ENCODE measurements around the gene NRG4. TPM values are rescaled to one million over a fixed set of nuclear protein-coding genes. Genes with fewer than 3 reads are reported as not detected.
"Not testable (repeated sequence)": the region's sequence is repeated elsewhere in the genome, so short reads cannot be mapped to it uniquely, and the experiment has no call there.

The NRG4 gene
- total RNA-seq = not detected

DNA sequence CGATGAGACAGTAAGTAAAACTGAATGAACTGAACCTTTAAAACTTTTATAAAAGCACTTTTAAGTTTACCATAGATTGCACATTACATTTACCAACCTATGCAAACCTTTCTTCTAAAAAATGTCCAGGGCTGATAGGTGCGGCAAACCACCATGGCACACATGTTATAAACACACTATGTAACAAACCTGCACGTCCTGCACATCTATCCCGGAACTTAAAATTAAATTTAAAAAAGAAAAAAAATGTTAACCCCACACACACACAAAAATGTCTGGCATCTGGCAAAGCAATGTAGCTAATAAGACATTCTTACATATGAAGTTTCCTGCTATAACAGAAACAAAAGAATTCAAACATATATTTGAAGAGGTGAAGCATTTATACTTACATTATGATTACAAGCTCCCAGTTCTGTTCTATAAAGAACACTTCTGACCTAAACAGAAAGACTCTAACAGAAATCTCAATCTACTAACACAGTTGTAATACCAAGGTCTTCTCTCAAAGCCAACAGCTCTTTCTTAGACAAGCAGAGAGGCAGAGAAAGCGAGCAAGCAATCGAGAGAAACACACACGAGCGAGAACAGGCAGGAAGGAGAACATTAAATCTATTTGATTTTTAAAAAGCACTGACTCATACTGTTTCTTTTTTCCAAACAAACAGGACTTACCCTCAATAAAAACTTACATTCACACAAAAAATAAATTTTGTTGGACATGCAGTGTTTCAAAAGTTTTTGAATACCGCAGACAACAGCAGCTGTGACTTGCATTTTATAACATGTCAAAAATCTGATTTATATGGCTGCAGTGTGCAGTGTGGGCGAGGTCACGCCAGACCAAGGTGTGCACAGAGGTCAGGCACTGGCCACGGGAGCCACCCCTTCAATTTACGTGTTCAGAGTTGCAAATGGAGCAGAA, at the start of gene NRG4:
Gene NRG4, minus strand, starts transcription at position 798 of the 925 bp plus-strand sequence. CDS start 1,194 bp downstream, outside the sequence.
- no peak within 1 kb of the TSS for H3K4me3 Mint-ChIP-seq
- no peak within 1 kb of the TSS for H3K27ac Mint-ChIP-seq
- H3K4me1 Mint-ChIP-seq = peaks cover 5% of the 10 kb centered on the region
- peaks cover 3% of the 10 kb centered on the region for H3K9me3 Mint-ChIP-seq
- H3K27me3 Mint-ChIP-seq = peaks cover 30% of the 10 kb centered on the region
- ATAC-seq (replicated peaks) = no peak
- no peaks in the 10 kb centered on the region for H3K36me3 Mint-ChIP-seq (ENCODE audit: low read depth)

DNA sequence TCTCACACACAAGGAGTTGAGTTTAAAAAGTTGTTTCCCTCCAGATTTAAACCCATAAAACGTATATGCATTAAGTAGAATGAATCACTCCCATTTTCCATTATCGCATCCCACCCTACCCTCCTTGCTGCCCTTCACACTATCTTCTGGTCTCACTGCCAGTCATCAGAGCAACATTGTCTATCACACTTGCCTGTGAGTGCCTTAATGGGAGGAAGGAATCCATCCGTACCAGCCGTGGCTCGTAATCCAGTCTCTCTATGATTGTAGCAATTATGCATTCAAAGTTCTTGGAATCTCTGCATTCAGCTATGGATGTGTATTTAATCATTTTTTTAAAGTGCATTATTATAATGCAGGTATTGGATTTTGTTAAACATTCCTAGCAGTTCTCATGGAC, 49.5 kb upstream of the NRG4 start:
- Mint-ChIP-seq H3K27ac (no peak overlapping the region), H3K4me1 (peaks cover 18% of the 10 kb centered on the region), H3K4me3 (no peak overlapping the region), H3K27me3 (peaks cover 36% of the 10 kb centered on the region), H3K9me3 (no peaks in the 10 kb centered on the region), H3K36me3 (ENCODE audit: low read depth) (no peaks in the 10 kb centered on the region)
- no peak for ATAC-seq (replicated peaks)

DNA sequence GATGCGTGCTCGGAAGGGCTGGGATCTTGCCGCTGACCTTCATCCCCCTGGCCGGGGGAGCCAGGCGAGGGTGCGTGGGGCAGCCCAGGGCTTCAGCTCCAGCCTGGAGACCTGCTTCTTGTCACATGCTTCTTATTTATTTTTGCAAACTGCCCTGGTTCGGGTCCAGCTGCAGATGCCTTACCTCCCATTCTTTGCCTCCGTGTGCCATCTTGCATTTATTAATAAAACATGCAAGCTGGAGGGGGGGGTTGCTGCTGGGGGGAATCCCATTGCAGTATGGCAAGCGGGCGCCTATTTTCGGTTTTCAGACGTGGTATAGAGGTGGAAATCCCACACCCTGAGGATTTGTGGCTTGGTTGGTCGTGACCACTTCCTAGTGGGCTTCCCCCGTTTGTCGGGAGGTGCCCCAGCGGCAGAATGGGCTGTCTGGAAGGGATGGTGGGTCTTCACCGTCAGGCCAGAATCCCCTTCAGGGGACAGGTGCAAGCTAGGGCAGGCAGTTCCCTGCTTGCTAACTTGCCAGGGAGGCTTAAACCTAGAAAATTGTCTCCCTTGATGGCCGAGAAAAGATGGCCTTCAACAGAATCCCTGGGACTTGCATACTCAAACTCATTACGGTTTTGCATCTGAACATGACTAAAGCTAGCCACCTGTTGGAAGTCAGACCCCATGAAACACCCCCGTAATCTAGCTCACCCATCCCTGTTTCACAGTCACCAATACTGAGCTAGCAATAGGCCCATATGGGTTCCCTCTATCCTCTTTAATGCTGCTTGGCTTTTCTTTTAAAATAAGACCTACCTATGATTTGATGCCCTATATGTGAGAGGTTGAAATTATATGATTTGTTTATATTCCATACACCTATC, 48.1 kb upstream of the NRG4 start:
- Mint-ChIP-seq H3K9me3 (no peaks in the 10 kb centered on the region), H3K27ac (no peak overlapping the region), H3K4me3 (peak overlapping the region; percentile 60), H3K36me3 (ENCODE audit: low read depth) (no peaks in the 10 kb centered on the region), H3K27me3 (peaks cover 38% of the 10 kb centered on the region), H3K4me1 (peaks cover 18% of the 10 kb centered on the region)
- ATAC-seq (replicated peaks) = peak; percentile 44

DNA sequence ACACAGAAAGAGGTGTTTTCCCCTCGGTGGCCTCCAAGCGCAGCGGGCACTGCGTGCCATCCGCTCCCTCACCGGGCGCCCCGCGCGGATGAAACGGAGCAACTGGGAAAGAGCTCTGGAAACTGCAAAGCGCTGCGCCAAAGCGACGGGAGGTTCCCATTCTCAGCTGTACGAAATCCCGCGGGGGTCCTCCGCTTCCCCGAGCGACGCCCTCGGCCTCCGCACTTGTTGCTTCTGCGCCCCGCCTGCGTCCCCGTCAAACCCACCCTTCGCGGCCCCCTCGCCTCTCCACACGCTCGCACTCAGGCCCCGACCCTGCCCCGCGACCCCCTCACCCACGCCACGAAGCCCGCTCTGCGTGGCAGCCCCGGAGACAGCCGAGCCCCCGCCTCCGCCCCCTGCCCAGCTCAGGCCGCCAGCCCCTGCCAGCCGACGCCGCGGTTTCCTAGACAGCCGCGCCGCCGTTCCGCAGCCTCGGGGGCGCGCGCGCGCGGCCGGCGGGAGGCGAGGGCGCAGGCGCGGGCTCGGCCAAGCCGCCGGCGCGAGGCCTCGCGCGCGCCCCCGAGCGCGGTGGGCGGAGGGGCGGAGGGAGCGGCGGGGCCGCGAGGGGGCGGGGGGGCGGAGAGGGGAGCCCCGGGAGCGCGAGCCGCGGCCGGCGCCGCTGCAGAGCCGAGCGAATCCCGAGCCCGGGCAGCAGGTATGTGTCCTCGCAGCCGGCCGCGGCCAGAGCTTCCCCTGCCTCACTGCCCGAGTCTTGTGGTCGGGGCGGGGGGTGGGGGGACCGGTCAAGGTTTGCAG, 47.3 kb upstream of the NRG4 start, which contains the start of gene TMEM266:
Gene TMEM266, plus strand, starts transcription at position 666 of the 798 bp plus-strand sequence. CDS start 74,279 bp downstream, outside the sequence.
- Mint-ChIP-seq H3K4me3 (peak within 1 kb of the TSS; percentile 69), H3K27ac (peak within 1 kb of the TSS; percentile 26), H3K9me3 (no peaks in the 10 kb centered on the region), H3K36me3 (ENCODE audit: low read depth) (no peaks in the 10 kb centered on the region), H3K27me3 (peaks cover 33% of the 10 kb centered on the region), H3K4me1 (peaks cover 14% of the 10 kb centered on the region)
- peak; percentile 14 for ATAC-seq (replicated peaks)

- Mint-ChIP-seq H3K9me3 (no peaks in the 10 kb centered on the region), H3K4me3 (peak overlapping the region; percentile 69), H3K27me3 (peaks cover 33% of the 10 kb centered on the region), H3K27ac (peak overlapping the region; percentile 26), H3K36me3 (ENCODE audit: low read depth) (no peaks in the 10 kb centered on the region), H3K4me1 (peaks cover 14% of the 10 kb centered on the region)
- peak; percentile 25 for ATAC-seq (replicated peaks)
Observed at GRCh38 chr15:76058714-76059319, 46.6 kb upstream of the NRG4 start.

- Mint-ChIP-seq H3K9me3 (no peaks in the 10 kb centered on the region), H3K4me3 (peak overlapping the region; percentile 8), H3K27ac (no peak overlapping the region), H3K36me3 (ENCODE audit: low read depth) (no peaks in the 10 kb centered on the region), H3K27me3 (peaks cover 23% of the 10 kb centered on the region), H3K4me1 (peaks cover 14% of the 10 kb centered on the region)
- peak; percentile 43 for ATAC-seq (replicated peaks)
Observed at GRCh38 chr15:76057332-76058000, 45.2 kb upstream of the NRG4 start.

DNA sequence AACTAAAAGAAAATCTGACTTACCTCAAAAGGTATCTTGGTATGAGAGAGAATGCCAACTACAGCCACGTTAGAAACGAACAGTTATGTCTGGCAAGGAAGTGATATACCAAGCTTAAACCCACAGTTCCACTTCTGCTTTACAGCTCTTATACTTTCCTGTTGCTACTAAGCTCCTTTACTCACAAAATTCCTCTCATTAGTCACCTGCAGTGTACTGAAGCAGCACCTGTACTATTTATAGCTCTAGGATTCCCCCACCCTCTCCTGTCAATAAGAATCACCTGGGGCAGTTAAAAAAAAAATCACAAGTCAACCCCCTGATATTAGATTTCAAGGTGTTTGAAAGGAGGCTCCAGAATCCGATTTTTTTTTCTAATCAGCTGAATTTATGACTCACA, 44.7 kb upstream of the NRG4 start:
- ATAC-seq (replicated peaks) = peak; percentile 74
- Mint-ChIP-seq H3K27me3 (peaks cover 20% of the 10 kb centered on the region), H3K4me1 (peaks cover 10% of the 10 kb centered on the region), H3K9me3 (no peaks in the 10 kb centered on the region), H3K4me3 (peak overlapping the region; percentile 8), H3K36me3 (ENCODE audit: low read depth) (no peaks in the 10 kb centered on the region), H3K27ac (no peak overlapping the region)

- Mint-ChIP-seq H3K4me1 (peaks cover 10% of the 10 kb centered on the region), H3K27me3 (peaks cover 12% of the 10 kb centered on the region)
- not testable (repeated sequence) for H3K9me3 Mint-ChIP-seq; H3K4me3 Mint-ChIP-seq; ATAC-seq (replicated peaks); H3K27ac Mint-ChIP-seq; H3K36me3 Mint-ChIP-seq (ENCODE audit: low read depth)
Observed at GRCh38 chr15:76054201-76054600, 42.0 kb upstream of the NRG4 start.

GRCh38 chr15:76038512-76038911, 26.3 kb upstream of the NRG4 start:
- Mint-ChIP-seq H3K4me3 (no peak overlapping the region), H3K36me3 (ENCODE audit: low read depth) (no peaks in the 10 kb centered on the region), H3K27me3 (peaks cover 30% of the 10 kb centered on the region), H3K9me3 (peaks cover 9% of the 10 kb centered on the region), H3K27ac (no peak overlapping the region), H3K4me1 (no peaks in the 10 kb centered on the region)
- no peak for ATAC-seq (replicated peaks)

GRCh38 chr15:76035593-76035992, 23.4 kb upstream of the NRG4 start:
- Mint-ChIP-seq H3K27ac (no peak overlapping the region), H3K27me3 (peaks cover 15% of the 10 kb centered on the region), H3K9me3 (no peaks in the 10 kb centered on the region), H3K36me3 (ENCODE audit: low read depth) (no peaks in the 10 kb centered on the region), H3K4me1 (no peaks in the 10 kb centered on the region), H3K4me3 (no peak overlapping the region)
- ATAC-seq (replicated peaks) = no peak

DNA sequence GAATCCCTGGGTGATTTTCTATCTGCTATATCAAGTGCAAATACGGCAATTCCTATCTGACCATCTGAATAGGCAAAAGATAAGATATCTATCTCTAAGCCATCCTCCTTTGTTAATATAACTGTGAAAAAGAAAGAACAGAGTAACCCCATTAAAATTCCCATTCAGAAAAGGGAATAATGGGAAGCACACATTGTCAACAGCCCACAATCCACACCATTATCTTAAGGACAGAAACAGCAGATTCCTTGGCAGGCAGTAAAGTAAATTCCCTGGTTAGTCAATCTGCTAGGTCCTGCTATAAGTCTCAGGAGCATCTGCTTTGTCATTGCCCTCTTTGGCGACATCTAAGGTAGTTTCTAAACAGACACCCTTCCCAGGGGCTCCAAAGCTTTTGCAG, 21.9 kb upstream of the NRG4 start:
- Mint-ChIP-seq H3K27me3 (peaks cover 5% of the 10 kb centered on the region), H3K4me3 (no peak overlapping the region), H3K27ac (no peak overlapping the region), H3K36me3 (ENCODE audit: low read depth) (no peaks in the 10 kb centered on the region), H3K9me3 (no peaks in the 10 kb centered on the region), H3K4me1 (no peaks in the 10 kb centered on the region)
- ATAC-seq (replicated peaks) = no peak

GRCh38 chr15:76033438-76033837, 21.2 kb upstream of the NRG4 start:
- Mint-ChIP-seq H3K4me1 (no peaks in the 10 kb centered on the region), H3K27ac (no peak overlapping the region), H3K9me3 (no peaks in the 10 kb centered on the region), H3K36me3 (ENCODE audit: low read depth) (no peaks in the 10 kb centered on the region), H3K4me3 (no peak overlapping the region), H3K27me3 (no peaks in the 10 kb centered on the region)
- ATAC-seq (replicated peaks) = no peak

GRCh38 chr15:76032046-76032445, 19.8 kb upstream of the NRG4 start:
- no peaks in the 10 kb centered on the region for H3K36me3 Mint-ChIP-seq (ENCODE audit: low read depth)
- ATAC-seq (replicated peaks) = no peak
- H3K27ac Mint-ChIP-seq = no peak overlapping the region
- H3K27me3 Mint-ChIP-seq = peaks cover 6% of the 10 kb centered on the region
- H3K4me3 Mint-ChIP-seq = no peak overlapping the region
- no peaks in the 10 kb centered on the region for H3K9me3 Mint-ChIP-seq
- no peaks in the 10 kb centered on the region for H3K4me1 Mint-ChIP-seq
